HK-2 (cell line): Measurements from ENCODE around the gene USH1C.
A peak's percentile ranks its signal among the peaks of the same experiment; 100 is the strongest.

Source experiments
- DNase-seq: peaks from one replicate; pipeline ENCODE4 v3.0.0-alpha.2; 2018; ENCODE audit not compliant: unreplicated experiment

USH1C gene

GRCh38 chr11:17526326-17526725 is 17.9 kb downstream of the USH1C start:
- DNase-seq: no peak

DNA sequence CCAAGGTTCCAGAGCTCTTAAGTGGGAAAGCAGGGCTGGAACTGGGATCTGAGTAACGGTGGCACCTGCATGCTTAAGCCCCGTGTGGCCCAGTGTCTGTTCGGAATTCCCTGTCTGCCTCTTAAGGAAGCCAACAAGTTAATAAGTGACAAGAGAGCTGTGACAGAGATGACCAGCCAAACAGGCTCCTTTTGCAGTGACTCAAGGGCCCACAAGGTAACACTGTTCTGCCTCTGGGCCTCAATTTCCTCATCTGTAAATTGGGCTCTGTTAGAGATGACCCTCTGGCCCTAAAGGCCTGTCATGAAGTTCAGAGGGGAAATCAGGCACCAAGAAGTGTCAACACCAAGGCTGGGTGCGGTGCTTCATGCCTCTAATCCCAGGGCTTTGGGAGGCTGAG is 18.6 kb downstream of the USH1C start:
- no peak for DNase-seq

DNA sequence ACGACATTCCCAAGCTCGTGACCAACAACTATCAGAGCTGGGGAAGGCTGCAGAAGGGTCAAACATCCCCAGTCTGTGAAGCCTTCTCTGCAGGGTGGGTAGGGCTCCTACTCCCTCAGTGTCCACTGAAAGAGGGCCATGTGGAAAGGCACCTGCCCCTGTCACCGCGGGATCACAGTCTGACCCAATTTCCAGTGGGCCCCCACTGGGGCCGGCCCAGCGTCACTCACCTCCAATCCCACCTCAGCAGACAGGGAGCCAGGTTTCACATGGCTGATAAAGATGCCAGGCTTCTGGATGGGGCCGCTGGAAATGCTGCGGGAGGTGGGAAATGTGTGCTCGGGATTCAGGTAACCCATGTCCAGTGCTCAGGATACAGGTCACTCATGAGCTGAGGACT is 20.0 kb downstream of the USH1C start:
- no peak for DNase-seq

DNA sequence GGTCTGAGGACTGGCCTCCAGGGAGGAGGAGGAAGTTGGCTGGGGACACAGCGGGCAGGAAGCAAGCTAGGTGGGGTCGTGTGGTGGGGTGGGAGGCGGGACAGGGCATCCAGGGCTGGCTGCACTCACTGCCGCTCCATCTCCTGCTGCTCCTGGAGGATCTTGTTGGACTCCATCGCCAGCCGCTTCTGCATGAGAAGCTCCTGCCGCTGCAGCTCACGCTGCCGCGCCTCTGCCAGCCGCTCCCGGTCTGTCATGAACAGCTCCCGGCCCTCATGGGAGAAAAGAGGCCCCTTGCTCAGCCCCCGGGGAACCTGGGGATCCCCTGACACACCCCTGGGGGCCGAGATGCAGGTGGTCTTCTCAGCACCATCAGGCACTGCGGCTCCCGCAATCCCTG is 21.6 kb downstream of the USH1C start:
- DNase-seq: no peak

GRCh38 chr11:17521106-17521900 is 22.9 kb downstream of the USH1C start:
- DNase-seq: no peak

DNA sequence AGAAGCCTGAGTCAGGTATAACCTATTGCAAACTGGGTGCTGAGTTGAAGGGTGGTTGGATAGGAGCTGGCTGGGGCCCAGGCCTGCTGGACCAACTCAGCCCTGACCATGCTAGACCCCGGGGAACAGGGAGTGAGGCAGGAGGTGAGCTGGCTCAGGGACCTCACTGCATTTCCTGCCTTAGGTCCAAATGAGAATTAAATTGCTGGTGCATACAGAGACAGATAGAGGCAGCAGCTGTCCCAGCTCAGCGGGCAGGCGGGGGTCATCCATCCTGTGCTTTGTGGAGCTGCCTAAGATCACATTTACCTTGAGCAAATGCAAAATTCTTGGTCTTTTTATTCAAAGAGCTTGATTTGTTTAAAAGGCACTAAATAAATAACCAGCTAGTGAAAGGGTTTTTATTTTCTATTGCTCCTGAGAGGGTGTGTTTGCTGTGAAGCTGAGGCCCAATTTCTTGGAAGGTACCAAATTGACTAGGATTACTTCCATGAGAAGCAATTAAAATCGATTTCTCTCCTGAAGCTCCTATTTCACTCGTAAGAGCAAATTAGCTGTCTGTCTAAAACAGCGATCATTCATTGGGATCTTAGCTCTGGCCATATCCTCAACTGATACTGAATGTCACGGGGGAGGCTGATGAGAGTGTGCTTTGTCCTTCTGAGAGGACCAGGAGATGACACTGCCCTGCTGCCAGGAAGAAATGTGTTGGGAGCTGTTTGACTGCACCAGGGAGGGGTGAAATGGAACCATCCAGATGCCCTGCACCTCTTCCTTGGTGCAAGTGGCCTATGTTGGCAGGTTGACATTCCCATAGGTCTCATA is 24.9 kb downstream of the USH1C start:
- DNase-seq: no peak

DNA sequence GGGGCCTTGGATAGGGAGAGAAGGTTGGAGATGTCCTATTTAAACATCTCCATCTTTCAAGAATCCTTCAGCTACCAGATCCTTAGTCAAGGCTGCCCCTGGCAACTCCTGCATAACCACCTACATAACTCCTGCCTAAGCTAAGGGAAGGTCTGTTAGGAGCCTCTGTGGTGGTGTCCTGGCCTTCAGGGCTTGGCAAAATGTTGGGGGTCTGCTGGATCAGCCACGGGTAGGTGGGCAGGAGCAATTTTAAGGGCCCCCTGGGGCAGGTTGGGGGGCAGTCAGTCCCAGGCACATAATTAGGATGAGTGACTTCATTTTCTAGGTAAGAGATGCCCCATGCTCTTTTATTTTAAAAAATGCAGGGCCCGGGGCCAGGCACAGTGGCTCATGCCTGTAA is 25.9 kb downstream of the USH1C start:
- DNase-seq: no peak

DNA sequence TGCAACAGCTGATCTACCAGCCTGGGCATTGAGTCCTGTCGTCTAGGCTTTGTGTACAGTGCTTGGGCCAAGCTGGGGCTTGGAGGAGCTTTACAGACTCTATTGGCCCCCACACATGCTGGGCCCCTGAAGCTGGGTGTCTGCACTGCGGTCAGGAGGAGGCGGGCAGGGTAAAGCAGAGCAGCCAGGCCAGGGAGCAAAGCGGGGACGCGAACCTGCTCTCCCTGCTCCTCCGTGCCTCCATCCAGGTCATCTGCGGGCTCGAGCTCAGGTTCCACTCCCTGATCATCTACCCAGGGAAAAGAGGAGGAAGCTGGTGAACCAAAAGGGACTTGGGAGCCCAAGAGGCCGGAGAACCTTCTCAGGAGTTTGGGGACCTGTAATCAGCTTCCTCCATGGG is 27.0 kb downstream of the USH1C start:
- no peak for DNase-seq

DNA sequence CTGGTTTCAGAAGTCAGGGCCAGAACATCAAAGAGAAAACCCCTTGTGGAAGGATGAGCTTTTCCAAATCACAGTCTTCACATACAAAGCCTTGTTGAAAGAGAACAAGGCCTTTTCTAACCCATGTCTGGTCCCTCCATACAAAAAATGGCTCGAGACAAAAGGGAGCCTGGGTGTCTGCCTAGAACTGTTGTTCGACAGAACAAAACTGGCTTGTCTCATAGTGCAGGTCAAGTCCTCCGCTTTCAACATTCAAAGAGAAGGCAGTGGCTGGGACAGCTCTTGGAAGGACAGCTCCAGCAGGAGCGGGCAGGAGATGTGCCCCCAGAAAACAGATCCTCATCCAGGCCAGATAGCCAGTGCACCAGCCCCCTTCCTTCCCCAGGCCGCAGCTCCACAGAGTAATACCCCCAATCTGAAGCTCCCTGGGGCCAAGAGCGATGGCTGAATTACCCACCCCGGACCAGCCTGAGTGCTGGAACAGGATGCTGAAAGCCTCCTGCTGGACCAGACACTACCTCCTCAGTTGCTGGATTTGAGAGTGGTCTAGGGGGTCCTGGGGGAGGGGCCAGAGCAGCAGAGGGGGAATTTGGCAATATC is 27.6 kb downstream of the USH1C start:
- no peak for DNase-seq

GRCh38 chr11:17515443-17516176 is 28.6 kb downstream of the USH1C start:
- DNase-seq: no peak

DNA sequence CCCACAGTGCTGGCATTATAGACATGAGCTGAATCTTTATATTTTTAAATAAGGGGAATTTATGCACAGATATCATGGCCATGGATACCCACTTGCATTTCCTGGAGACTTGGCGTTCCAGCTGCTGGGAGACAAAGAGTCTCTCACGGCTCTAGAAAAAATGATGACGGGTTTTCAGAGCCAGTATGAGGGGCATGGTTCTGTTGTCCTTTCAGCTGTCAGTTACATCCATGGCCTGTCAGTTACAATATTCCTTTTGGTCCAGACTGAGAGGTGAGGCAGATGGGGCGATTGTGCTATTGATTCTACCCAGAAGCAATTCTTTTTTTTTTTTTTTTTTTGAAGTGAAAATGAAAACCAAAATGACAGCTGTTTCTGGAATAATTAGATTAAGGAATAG is 29.7 kb downstream of the USH1C start:
- no peak for DNase-seq

DNA sequence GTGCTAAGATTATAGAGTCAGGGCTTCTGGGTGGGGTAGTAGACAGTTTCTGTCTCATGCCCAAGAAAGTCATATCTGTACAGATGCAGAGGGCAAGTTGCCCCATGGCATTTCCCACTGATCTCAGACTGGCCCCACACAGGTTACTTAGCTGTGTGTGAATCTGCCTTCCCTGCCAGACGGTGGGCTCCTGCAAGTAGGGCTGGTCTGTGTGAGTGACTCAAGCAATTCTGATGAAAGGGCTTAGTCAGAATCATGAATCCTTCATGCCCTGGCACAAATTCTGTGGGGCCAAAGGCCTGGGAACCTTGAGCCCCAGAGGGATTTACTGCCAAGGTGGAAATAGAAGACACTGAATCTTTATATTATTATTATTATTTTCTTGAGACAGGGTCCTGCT is 30.4 kb downstream of the USH1C start:
- DNase-seq: no peak

DNA sequence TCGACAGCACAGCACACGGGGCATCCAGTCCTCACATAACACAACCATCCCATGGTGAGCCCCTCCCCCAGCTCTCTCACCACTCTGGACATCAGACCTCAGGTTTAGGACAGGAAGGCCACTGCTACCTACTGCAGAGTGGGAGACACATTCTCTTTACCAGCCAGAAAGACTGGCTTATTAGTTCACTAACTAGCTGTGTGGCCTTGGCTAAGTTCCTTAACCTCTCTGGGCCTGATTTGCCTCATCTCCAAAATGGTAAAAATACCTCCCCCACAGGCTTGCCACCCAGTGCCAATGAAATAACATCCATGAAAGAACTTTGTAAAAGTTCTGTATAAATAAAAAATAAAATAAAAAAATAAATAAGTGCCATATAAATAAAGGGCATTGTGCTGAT is 32.1 kb downstream of the USH1C start:
- DNase-seq: no peak

GRCh38 chr11:17511571-17511970 is 32.6 kb downstream of the USH1C start:
- DNase-seq: no peak

DNA sequence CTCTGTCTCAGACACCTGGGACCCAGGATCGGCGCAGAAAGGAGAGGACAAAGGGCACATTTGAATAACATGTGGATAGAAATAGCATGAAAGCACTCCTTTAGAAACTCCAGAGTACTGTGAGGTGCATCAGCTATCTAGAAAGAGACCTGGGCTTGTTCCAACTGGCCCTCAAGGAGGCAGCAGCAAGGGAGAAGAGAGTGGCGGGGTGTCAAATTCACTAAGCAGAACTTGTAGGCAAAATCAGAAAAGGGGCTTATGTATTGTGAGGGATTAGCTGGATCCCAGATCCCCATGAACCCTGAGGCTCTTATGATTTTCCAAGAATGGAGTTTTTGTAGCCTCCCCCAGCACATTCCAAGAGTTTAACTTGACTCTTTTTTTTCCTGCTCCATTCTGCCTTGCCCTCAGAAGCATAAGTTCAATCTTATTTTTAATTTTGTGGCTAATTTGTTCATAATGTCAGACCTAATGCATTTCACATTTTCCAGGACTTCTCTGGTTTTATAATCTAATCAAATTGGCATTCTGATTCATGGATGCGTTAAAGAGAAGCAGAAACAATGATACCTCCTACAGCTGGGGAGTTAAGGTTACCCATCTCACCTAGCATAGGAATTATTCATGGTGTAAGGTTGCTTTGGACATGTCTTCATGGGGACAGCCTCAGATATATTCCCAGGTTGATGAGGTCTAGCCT is 33.6 kb downstream of the USH1C start:
- no peak for DNase-seq

DNA sequence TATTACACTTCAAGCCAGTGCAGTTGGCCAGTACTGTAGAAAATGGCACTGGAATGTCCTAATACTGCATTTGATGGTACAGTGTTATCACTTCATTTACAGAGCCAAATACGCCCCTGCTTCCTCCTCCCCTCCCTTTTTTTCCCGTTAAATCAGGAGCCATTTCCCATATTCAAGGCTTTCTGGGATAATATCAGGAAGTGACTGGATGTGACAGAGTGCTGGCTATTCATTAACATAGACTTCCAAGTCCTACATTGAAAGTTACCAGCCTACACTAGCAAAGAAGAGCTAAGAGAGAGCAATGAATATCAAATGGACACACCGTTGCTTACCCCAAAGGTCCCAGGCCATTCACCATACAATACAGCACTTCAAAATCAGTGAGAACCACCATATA is 35.4 kb downstream of the USH1C start:
- DNase-seq: no peak

- DNase-seq: peak; percentile 19
Measured at GRCh38 chr11:17508306-17508705, 35.9 kb downstream of the USH1C start.

GRCh38 chr11:17507773-17508172 is 36.4 kb downstream of the USH1C start:
- DNase-seq: no peak

DNA sequence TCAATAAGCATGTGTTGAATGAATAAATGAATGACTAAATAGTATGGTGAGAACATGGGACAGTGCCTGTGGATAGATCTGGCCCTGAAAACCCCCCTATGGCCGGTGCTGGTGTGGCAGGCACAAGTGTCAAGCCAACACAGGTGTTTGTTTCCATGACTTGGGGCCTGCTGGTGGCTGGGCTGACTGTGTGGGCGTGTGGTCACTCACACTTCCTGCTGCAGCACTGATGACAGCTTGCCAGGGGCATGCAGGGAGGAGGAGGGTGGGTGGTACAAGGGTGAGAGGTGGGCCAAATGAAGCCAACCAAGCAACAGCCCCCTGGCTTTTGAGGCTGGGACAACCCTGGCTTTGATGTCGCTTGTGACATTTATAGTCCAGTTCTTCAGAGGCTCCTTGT is 37.3 kb downstream of the USH1C start:
- no peak for DNase-seq

GRCh38 chr11:17506314-17506713 is 37.9 kb downstream of the USH1C start:
- DNase-seq: no peak

DNA sequence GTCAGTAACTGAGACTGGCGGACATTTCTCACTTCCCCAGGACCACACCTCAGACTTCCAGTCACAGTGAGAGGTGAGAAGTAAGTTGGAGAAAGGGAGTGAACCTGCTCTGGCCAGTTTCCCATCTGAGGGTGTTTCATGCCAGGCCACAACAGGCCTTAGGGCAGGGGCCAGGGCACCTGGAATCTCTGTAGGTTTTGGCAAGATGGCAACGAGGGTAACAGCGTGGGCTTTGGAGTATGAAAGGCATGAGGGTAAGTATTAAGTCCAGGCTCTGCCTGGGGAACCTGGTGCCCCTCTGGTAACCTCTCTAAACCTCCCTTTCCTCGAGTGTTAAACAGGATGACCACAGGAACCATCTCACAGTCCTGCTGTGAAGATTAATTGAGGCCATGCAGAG is 39.1 kb downstream of the USH1C start:
- no peak for DNase-seq
